Activated CD8-positive, alpha-beta memory T cell treated with anti-CD3 and anti-CD28 coated beads, Interleukin-2, amount 50 U/mL, for 1 hour (primary cell): Measurements from ENCODE around the gene UNC13B.

ENCODE experiments used
- DNase-seq: peaks from one replicate; pipeline ENCODE4 v3.0.0-alpha.2; 2020; ENCODE audit errors: extremely low read depth

UNC13B gene

GRCh38 chr9:35335164-35335563, 173.4 kb downstream of the UNC13B start:
- DNase-seq: no peak

- no peak for DNase-seq
Measured at GRCh38 chr9:35338086-35338485, 176.3 kb downstream of the UNC13B start.

GRCh38 chr9:35338561-35339274, 176.9 kb downstream of the UNC13B start:
- DNase-seq: no peak

- DNase-seq: no peak
Measured at GRCh38 chr9:35340046-35340445, 178.2 kb downstream of the UNC13B start.

GRCh38 chr9:35341021-35341420, 179.2 kb downstream of the UNC13B start:
- DNase-seq: no peak

- DNase-seq: no peak
Measured at GRCh38 chr9:35341585-35341984, 179.8 kb downstream of the UNC13B start.

GRCh38 chr9:35342221-35342958, 180.6 kb downstream of the UNC13B start:
- DNase-seq: no peak

- DNase-seq: no peak
Measured at GRCh38 chr9:35348109-35348508, 186.3 kb downstream of the UNC13B start.

GRCh38 chr9:35349287-35349990, 187.6 kb downstream of the UNC13B start:
- no peak for DNase-seq

GRCh38 chr9:35350212-35350611, 188.4 kb downstream of the UNC13B start:
- no peak for DNase-seq

- DNase-seq: no peak
Measured at GRCh38 chr9:35350827-35351549, 189.2 kb downstream of the UNC13B start.

- no peak for DNase-seq
Measured at GRCh38 chr9:35353731-35354365, 192.0 kb downstream of the UNC13B start.

GRCh38 chr9:35355939-35356338, 194.1 kb downstream of the UNC13B start:
- no peak for DNase-seq

GRCh38 chr9:35357116-35357515, 195.3 kb downstream of the UNC13B start:
- no peak for DNase-seq

- DNase-seq: no peak
Measured at GRCh38 chr9:35357826-35358225, 196.0 kb downstream of the UNC13B start.

GRCh38 chr9:35364817-35365585, 203.2 kb downstream of the UNC13B start:
- DNase-seq: no peak

- DNase-seq: no peak
Measured at GRCh38 chr9:35366627-35367026, 204.8 kb downstream of the UNC13B start.

GRCh38 chr9:35367451-35367850, 205.6 kb downstream of the UNC13B start:
- DNase-seq: no peak

GRCh38 chr9:35370241-35370640, 208.4 kb downstream of the UNC13B start:
- no peak for DNase-seq

GRCh38 chr9:35374436-35374835, 212.6 kb downstream of the UNC13B start:
- no peak for DNase-seq

GRCh38 chr9:35374910-35375309, 213.1 kb downstream of the UNC13B start:
- DNase-seq: no peak
